DND-41 (cell line): ENCODE data around the gene FBXL13.
"Not testable (repeated sequence)": the region's sequence is repeated elsewhere in the genome, so short reads cannot be mapped to it uniquely, and the experiment has no call there.

Experiments used
- CTCF ChIP-seq: IDR thresholded peaks from 2 replicates; pipeline ENCODE4 v1.5.1; 2012; ENCODE audit warnings: borderline replicate concordance, low read length, moderate library complexity, mild to moderate bottlenecking; ENCODE audit not compliant: poor library complexity, severe bottlenecking; ENCODE audit errors: extremely low read depth
- EZH2 ChIP-seq: IDR thresholded peaks from 3 replicates; pipeline ENCODE4 v1.6.1; 2012; ENCODE audit warnings: borderline replicate concordance, low read depth, mild to moderate bottlenecking, moderate library complexity, low read length, inconsistent platforms; ENCODE audit not compliant: severe bottlenecking

GRCh38 chr7:102903576-102903975 is 171.0 kb downstream of the FBXL13 start:
- TF ChIP-seq CTCF, EZH2: not testable (repeated sequence)
